ENCODE data around the gene SLC45A1.
A peak's percentile ranks its signal among the peaks of the same experiment; 100 is the strongest.

SLC45A1 gene

DNA sequence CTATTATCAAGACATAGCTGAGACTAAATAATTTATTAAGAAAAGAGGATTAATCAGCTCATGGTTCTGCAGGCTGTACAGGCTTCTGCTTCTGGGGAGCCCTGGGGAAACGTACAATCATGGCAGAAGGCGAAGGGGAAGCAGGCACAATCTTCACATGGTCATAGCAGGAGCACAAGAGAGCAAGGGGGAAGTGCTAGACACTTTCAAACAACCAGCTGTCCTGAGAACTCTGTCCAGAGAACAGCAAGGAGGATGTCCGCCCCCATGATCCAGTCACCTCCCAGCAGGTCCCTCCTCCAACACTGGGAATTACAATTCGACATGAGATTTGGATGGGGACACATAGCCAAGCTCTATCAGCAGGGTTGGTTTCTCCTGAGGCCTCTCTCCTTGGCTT is 10.3 kb upstream of the SLC45A1 start:
- H3K4me3 ChIP-seq (ENCODE audit: control insufficient read depth, low read depth, low read length): no peak overlapping the region
- no peak for DNase-seq (ENCODE audit: low read depth)
- TF ChIP-seq, protein P1, sequence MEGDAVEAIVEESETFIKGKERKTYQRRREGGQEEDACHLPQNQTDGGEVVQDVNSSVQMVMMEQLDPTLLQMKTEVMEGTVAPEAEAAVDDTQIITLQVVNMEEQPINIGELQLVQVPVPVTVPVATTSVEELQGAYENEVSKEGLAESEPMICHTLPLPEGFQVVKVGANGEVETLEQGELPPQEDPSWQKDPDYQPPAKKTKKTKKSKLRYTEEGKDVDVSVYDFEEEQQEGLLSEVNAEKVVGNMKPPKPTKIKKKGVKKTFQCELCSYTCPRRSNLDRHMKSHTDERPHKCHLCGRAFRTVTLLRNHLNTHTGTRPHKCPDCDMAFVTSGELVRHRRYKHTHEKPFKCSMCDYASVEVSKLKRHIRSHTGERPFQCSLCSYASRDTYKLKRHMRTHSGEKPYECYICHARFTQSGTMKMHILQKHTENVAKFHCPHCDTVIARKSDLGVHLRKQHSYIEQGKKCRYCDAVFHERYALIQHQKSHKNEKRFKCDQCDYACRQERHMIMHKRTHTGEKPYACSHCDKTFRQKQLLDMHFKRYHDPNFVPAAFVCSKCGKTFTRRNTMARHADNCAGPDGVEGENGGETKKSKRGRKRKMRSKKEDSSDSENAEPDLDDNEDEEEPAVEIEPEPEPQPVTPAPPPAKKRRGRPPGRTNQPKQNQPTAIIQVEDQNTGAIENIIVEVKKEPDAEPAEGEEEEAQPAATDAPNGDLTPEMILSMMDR (conservative IDR thresholded peaks at IDR 0.05; ENCODE audit: control insufficient read depth, insufficient read depth, low read depth, low read length): no peak

DNA sequence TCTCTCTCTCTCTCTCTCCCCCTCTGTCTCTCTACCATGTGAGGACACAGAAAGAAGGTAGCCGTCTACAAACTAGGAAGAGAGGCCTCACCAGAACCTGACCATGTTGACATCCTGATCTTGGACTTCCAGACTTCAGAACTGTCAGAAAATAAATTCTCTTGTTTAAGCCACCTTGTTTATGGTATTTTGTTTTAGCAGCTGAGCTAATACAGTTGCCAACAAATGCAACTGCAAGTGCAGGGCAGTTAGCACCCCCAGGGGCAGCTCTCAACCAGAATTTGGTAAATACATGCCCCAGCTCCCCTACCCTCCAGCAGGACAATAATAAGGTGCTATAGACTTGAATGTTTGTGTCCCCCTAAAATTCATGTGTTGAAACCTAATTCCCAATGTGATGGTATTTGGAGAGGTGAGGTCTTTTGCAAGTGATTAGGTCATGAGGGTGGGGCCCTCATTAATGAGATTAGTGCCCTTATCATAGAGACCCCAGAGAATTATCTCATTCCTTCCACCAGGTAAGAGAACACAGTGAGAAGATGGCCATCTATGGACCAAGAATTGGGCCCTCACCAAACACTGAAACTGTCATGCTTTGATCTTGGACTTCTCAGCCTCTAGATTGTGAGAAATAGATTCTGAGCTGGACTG is 6.7 kb upstream of the SLC45A1 start:
- no peak for DNase-seq (ENCODE audit: low read depth)
- no peak overlapping the region for H3K4me3 ChIP-seq (ENCODE audit: control insufficient read depth, low read depth, low read length)
- TF ChIP-seq, protein P1 (conservative IDR thresholded peaks at IDR 0.05; ENCODE audit: control insufficient read depth, insufficient read depth, low read depth, low read length): no peak

GRCh38 chr1:8312235-8313218 is 5.4 kb upstream of the SLC45A1 start:
- DNase-seq (ENCODE audit: low read depth): no peak
- no peak overlapping the region for H3K4me3 ChIP-seq (ENCODE audit: control insufficient read depth, low read depth, low read length)
- TF ChIP-seq, protein P1 (conservative IDR thresholded peaks at IDR 0.05; ENCODE audit: control insufficient read depth, insufficient read depth, low read depth, low read length): no peak

GRCh38 chr1:8313231-8313630 is 4.7 kb upstream of the SLC45A1 start:
- H3K4me3 ChIP-seq (ENCODE audit: control insufficient read depth, low read depth, low read length): no peak overlapping the region
- DNase-seq (ENCODE audit: low read depth): no peak
- TF ChIP-seq, protein P1 (conservative IDR thresholded peaks at IDR 0.05; ENCODE audit: control insufficient read depth, insufficient read depth, low read depth, low read length): no peak

- peak; percentile 77 for DNase-seq (ENCODE audit: low read depth)
- TF ChIP-seq, protein P1 (conservative IDR thresholded peaks at IDR 0.05; ENCODE audit: control insufficient read depth, insufficient read depth, low read depth, low read length): peak; percentile 98
These were observed 3.3 kb upstream of the SLC45A1 start for GRCh38 chr1:8314346-8315280.

More at GRCh38 chr1:8314346-8315280, 3.3 kb upstream of the SLC45A1 start:
- no peak overlapping the region for H3K4me3 ChIP-seq (ENCODE audit: control insufficient read depth, low read depth, low read length)

All from fibroblast of mammary gland (primary cell).